ENCODE measurements around the gene NXPE3. TPM values are rescaled to one million over a fixed set of nuclear protein-coding genes. Genes with fewer than 3 reads are reported as not detected.

Gene NXPE3
- total and polyA plus RNA-seq, 9 of the 15 experiments (the other 6 are each of a cell fraction or from before 2014, with no cell fraction given), result 0.25 to 2.5 (median 0.95) TPM

GRCh38 chr3:101848754-101849713, 70.0 kb downstream of the NXPE3 start, which contains the start of gene NFKBIZ (continued):
- no peak for TF ChIP-seq ARID3A (IDR thresholded peaks at IDR 0.05; ENCODE audit: borderline replicate concordance, low read depth, low read length)
- TF ChIP-seq PTTG1 (tag; IDR thresholded peaks at IDR 0.05; ENCODE audit: low read depth), result no peak
- TF ChIP-seq PHF8 (IDR thresholded peaks at IDR 0.05; ENCODE audit: borderline replicate concordance, low read length), result peak; percentile 91; the same call in 1 of the 2 replicates
- no peak for TF ChIP-seq HIVEP1 (CRISPR knock-in tag; IDR thresholded peaks at IDR 0.05)
- TF ChIP-seq FIP1L1 (IDR thresholded peaks at IDR 0.05; ENCODE audit: low read depth, low read length, poor library complexity, severe bottlenecking), result no peak
- TF ChIP-seq ZNF175 (CRISPR knock-in tag; IDR thresholded peaks at IDR 0.05; ENCODE audit: low read depth), result 0 out of 2 replicates have a peak, but pooled peaks have one; percentile 33
- TF ChIP-seq ZNF398 (CRISPR knock-in tag; IDR thresholded peaks at IDR 0.05), result no peak
- peak; percentile 96 for TF ChIP-seq RBFOX2 (IDR thresholded peaks at IDR 0.05; ENCODE audit: low read depth, low read length)
- peak; percentile 59; the same call in 1 of the 2 replicates for TF ChIP-seq HNRNPL (IDR thresholded peaks at IDR 0.05; ENCODE audit: low read depth, low read length)
- no peak for TF ChIP-seq ZNF354B (CRISPR knock-in tag; IDR thresholded peaks at IDR 0.05)
- TF ChIP-seq POLR2A (conservative IDR thresholded peaks at IDR 0.05), result peak; percentile 68; the same call in 1 of the 2 replicates
- no peak for TF ChIP-seq ZNF655 (CRISPR knock-in tag; IDR thresholded peaks at IDR 0.05)
- TF ChIP-seq ATF1 (CRISPR knock-in tag; IDR thresholded peaks at IDR 0.05), result no peak
- peak; percentile 25; the same call in 1 of the 2 replicates for TF ChIP-seq ATF1 (tag; IDR thresholded peaks at IDR 0.05)
- no peak for TF ChIP-seq RBM34 (IDR thresholded peaks at IDR 0.05; ENCODE audit: borderline replicate concordance, insufficient read depth, low read length)
- TF ChIP-seq ATF3 (IDR thresholded peaks at IDR 0.05), result peak; percentile 53; the same call in 1 of the 2 replicates
- no peak for TF ChIP-seq ATF3 (CRISPR knock-in tag; conservative IDR thresholded peaks at IDR 0.05)
- 0 out of 2 replicates have a peak, but pooled peaks have one; percentile 18 for TF ChIP-seq ZBTB9 (CRISPR knock-in tag; IDR thresholded peaks at IDR 0.05)
- TF ChIP-seq CCNT2 (IDR thresholded peaks at IDR 0.05; ENCODE audit: borderline replicate concordance, extremely low read depth, insufficient read length, low read depth, low read length), result peak; percentile 58

Data from K562 (cell line).